Gastroesophageal sphincter (tissue), 3 donors: ENCODE measurements around the gene PIP5K1B.

ENCODE experiments used
- CTCF ChIP-seq, 4 experiments: fragments of 200-600 bp in 2 of 4; fragments of 450-650 bp in 2 of 4; sonication (generic) in 1 of 4; IDR thresholded peaks; one replicate each; pipeline ENCODE4 v1.5.1; 2017 to 2019; ENCODE audit warnings: antibody characterized with exemption in 4 of 4, mild to moderate bottlenecking in 2 of 4, moderate library complexity in 2 of 4
- EP300 ChIP-seq: sonication (generic); formaldehyde crosslinking; IDR thresholded peaks from one replicate; pipeline ENCODE4 v1.6.1; 2017; ENCODE audit warnings: antibody characterized with exemption, mild to moderate bottlenecking
- POLR2A ChIP-seq, 2 donors: fragments of 450-650 bp; IDR thresholded peaks; one replicate each; pipeline ENCODE4 v1.6.1; 2017; ENCODE audit warnings: antibody characterized with exemption in 2 of 2, mild to moderate bottlenecking in 2 of 2, moderate library complexity in 1 of 2
- POLR2AphosphoS5 ChIP-seq: sonication (generic); formaldehyde crosslinking; IDR thresholded peaks from one replicate; pipeline ENCODE4 v1.6.1; 2017; ENCODE audit warnings: antibody characterized with exemption

GRCh38 chr9:68817079-68817875, 112.2 kb downstream of the PIP5K1B start:
- TF ChIP-seq CTCF (IDR thresholded peaks at IDR 0.05), result no peak
- TF ChIP-seq POLR2AphosphoS5, result no peak
- no peak for TF ChIP-seq POLR2A (IDR thresholded peaks at IDR 0.05)
- TF ChIP-seq EP300, result no peak
